K562 (cell line): Measurements from ENCODE around the gene CENPT.

Experiments used
- ATF4 ChIP-seq: fragments of 450-650 bp; formaldehyde crosslinking; IDR thresholded peaks from 2 replicates; pipeline ENCODE4 v1.4.0; 2022; ENCODE audit warnings: mild to moderate bottlenecking, moderate library complexity
- CCAR2 ChIP-seq: fragments of 200-400 bp; formaldehyde crosslinking; IDR thresholded peaks from 2 replicates; pipeline ENCODE4 v1.6.1; 2017; ENCODE audit warnings: mild to moderate bottlenecking, low read depth, low read length
- EZH2 ChIP-seq: IDR thresholded peaks from 2 replicates; pipeline ENCODE4 v1.6.1; 2012; ENCODE audit warnings: low read depth, mild to moderate bottlenecking, inconsistent platforms, low read length, borderline replicate concordance
- TARDBP ChIP-seq: fragments of 450-650 bp; IDR thresholded peaks from 2 replicates; pipeline ENCODE4 v1.6.1; 2016
- ZNF217 ChIP-seq: sonication (generic); formaldehyde crosslinking; IDR thresholded peaks from 2 replicates; pipeline ENCODE4 v1.8.0; 2022; ENCODE audit warnings: mild to moderate bottlenecking, missing genetic modification reagents

- TF ChIP-seq ZNF217 (CRISPR knock-in tag) (no peak), ATF4 (CRISPR knock-in tag) (no peak), CCAR2 (no peak), TARDBP (no peak), EZH2 (no peak)
Measured at GRCh38 chr16:67857547-67858233, 10.2 kb upstream of the CENPT start.
